GM23248 (cell line): ENCODE results near the gene ZNF773. TPM values are rescaled to one million over a fixed set of nuclear protein-coding genes. Genes with fewer than 3 reads are reported as not detected.
"Not testable (repeated sequence)": the region's sequence is repeated elsewhere in the genome, so short reads cannot be mapped to it uniquely, and the experiment has no call there.

ENCODE experiments used
- DNase-seq: peaks from one replicate; pipeline ENCODE4 v3.0.0-alpha.2; 2015
- H2AFZ ChIP-seq: fragments of 200-600 bp; sonication (generic); 2 replicates; pipeline ENCODE4 v1.6.1; 2016; ENCODE audit warnings: antibody characterized with exemption
- H3F3A ChIP-seq: fragments of 200-600 bp; sonication (generic); 2 replicates; pipeline ENCODE4 v1.6.1; 2016; ENCODE audit warnings: mild to moderate bottlenecking, antibody characterized with exemption, mixed run types; ENCODE audit not compliant: insufficient read depth
- H3K27ac ChIP-seq: fragments of 200-600 bp; sonication (generic); 2 replicates; pipeline ENCODE4 v1.5.1; 2016; ENCODE audit warnings: mild to moderate bottlenecking
- H3K27me3 ChIP-seq: fragments of 200-600 bp; sonication (generic); replicated peaks from 2 replicates; pipeline ENCODE4 v1.6.1; 2016; ENCODE audit warnings: mild to moderate bottlenecking; ENCODE audit not compliant: insufficient read depth
- H3K36me3 ChIP-seq: fragments of 200-600 bp; sonication (generic); 2 replicates; pipeline ENCODE4 v1.6.1; 2016; ENCODE audit warnings: low read depth, mild to moderate bottlenecking
- H3K4me1 ChIP-seq: fragments of 200-600 bp; sonication (generic); 2 replicates; pipeline ENCODE4 v1.6.1; 2016; ENCODE audit warnings: mild to moderate bottlenecking; ENCODE audit not compliant: insufficient read depth
- H3K4me2 ChIP-seq: fragments of 200-600 bp; sonication (generic); one replicate; pipeline ENCODE4 v1.6.1; 2016; ENCODE audit warnings: mild to moderate bottlenecking; ENCODE audit not compliant: unreplicated experiment
- H3K4me3 ChIP-seq: fragments of 200-600 bp; sonication (generic); 2 replicates; pipeline ENCODE4 v1.5.1; 2016; ENCODE audit warnings: mild to moderate bottlenecking
- H3K79me2 ChIP-seq: fragments of 200-600 bp; sonication (generic); 2 replicates; pipeline ENCODE4 v1.6.1; 2016; ENCODE audit warnings: mild to moderate bottlenecking; ENCODE audit not compliant: insufficient read depth
- H3K9ac ChIP-seq: fragments of 200-600 bp; sonication (generic); 2 replicates; pipeline ENCODE4 v1.6.1; 2016; ENCODE audit warnings: mild to moderate bottlenecking
- H3K9me2 ChIP-seq: fragments of 200-600 bp; sonication (generic); 2 replicates; pipeline ENCODE4 v1.6.1; 2016; ENCODE audit warnings: mixed run types, mild to moderate bottlenecking, moderate library complexity; ENCODE audit not compliant: insufficient read depth
- H3K9me3 ChIP-seq: fragments of 200-600 bp; sonication (generic); one replicate; pipeline ENCODE4 v1.6.1; 2017; ENCODE audit warnings: low read depth
- H4K20me1 ChIP-seq: fragments of 200-600 bp; sonication (generic); 2 replicates; pipeline ENCODE4 v1.6.0; 2016; ENCODE audit not compliant: insufficient read depth
- EZH2 ChIP-seq: fragments of 200-600 bp; sonication (generic); IDR thresholded peaks from 2 replicates; pipeline ENCODE4 v1.6.1; 2018; ENCODE audit warnings: antibody characterized with exemption, mild to moderate bottlenecking; ENCODE audit not compliant: insufficient read depth, poor library complexity, severe bottlenecking
- EZH2phosphoT487 ChIP-seq: fragments of 200-600 bp; sonication (generic); IDR thresholded peaks from 2 replicates; pipeline ENCODE4 v1.6.1; 2018; ENCODE audit warnings: antibody characterized with exemption, moderate library complexity, mild to moderate bottlenecking, low read depth; ENCODE audit not compliant: insufficient read depth
- WGBS, 2 experiments: methylation state at CpG; one replicate each; pipeline ENCODE4 v1.1.6; 2015 to 2017; ENCODE audit warnings: low lambda C conversion rate in 2 of 2, low coverage in 1 of 2; ENCODE audit errors: missing lambda C conversion rate in 2 of 2; 5-methylcytosine and 5-hydroxymethylcytosine counted together
- in situ Hi-C: fragments of 300-500 bp; cut with MboI; formaldehyde crosslinking; loops from 2 replicates; pipeline ENCODE4 v1.15.0; 2020
- polyA plus RNA-seq: library from polyadenylated mRNA; unstranded; fragments of >200 nt; fragmentation: Nextera tagmentation; extraction: Ambion mirVana; gene quantifications from 2 replicates; pipeline ENCODE4 v1.2.1, GENCODE V29; 2016
- total RNA-seq: library from RNA; depleted of rRNA; stranded (reverse); fragments of >200 nt; shearing (Covaris generic); gene quantifications from 2 replicates; pipeline ENCODE4 v1.2.3, GENCODE V29; 2014; rRNA removed

ZNF773 gene
- total RNA-seq (33.7 and 41.0 TPM in 2 replicates), polyA plus RNA-seq (18.6 and 22.2 TPM in 2 replicates)

DNA sequence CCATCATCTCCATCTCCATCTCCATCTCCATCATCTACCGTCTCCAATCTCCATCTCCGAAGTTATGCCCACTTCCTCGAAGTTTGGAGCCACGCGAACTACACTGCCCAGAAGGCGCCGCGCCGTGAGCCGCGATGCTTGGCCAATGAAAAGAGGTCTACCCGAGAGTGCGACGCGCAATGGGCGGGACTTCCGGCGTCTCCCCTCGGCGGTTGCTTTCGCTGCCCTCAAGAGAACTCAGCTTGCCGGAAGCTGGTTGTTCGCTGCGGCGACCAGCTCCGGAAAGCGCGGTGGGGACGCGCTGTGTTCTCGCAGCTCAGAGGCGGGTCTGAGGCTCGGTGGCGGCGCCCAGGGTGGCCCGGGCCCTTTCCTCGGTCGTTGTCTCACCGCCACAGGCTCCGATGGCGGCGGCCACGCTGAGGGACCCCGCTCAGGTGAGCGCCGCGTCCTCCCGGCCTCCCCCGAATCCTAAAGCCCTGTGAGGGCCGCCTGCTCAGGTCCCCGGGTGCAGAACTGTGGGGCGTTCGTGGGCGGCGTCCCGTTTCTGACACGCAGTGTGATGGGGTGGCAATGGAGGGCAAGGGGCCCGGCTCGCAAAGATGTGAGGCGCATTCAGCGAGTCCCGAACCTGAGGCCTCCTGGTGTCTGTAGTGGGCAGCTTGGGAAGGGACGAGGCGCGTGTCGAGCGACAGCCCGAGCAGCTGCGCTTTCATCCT is at the start of gene ZNF773:
TSS of gene ZNF773 (plus strand) at position 259 of the 716 bp plus-strand sequence. CDS start at position 402, 143 bp downstream.
- H4K20me1 ChIP-seq, H3K9me3 ChIP-seq, H3K27me3 ChIP-seq, H3K4me1 ChIP-seq, H3K36me3 ChIP-seq, in situ Hi-C loops, H3K9me2 ChIP-seq: not testable (repeated sequence)
- peak within 1 kb of the TSS; percentile 98 for H3K4me2 ChIP-seq
- DNase-seq: peak; percentile 99
- peak within 1 kb of the TSS; percentile 94 for H3K9ac ChIP-seq
- peak within 1 kb of the TSS; percentile 89 for H3K4me3 ChIP-seq
- 1 to 2% methylated on average over 39 to 55 of the region's 69 CpGs for WGBS, 2 experiments
- peak within 1 kb of the TSS; percentile 72 for H2AFZ ChIP-seq
- H3K79me2 ChIP-seq: peaks cover 47% of the 10 kb centered on the region
- H3F3A ChIP-seq: peaks cover 19% of the 10 kb centered on the region
- peak within 1 kb of the TSS; percentile 81 for H3K27ac ChIP-seq

GRCh38 chr19:57452307-57452706 is 47.4 kb upstream of the ZNF773 start:
- in situ Hi-C loops: no loop called here
- H4K20me1 ChIP-seq: no peaks in the 10 kb centered on the region
- no peak overlapping the region for H3K4me2 ChIP-seq
- H3K27ac ChIP-seq: no peak overlapping the region
- no peaks in the 10 kb centered on the region for H3K79me2 ChIP-seq
- no peaks in the 10 kb centered on the region for H3K27me3 ChIP-seq
- H3K36me3 ChIP-seq: peaks cover 5% of the 10 kb centered on the region; the same call in 1 of the 2 replicates
- no peak overlapping the region for H3K9ac ChIP-seq
- DNase-seq: no peak
- 90 to 96% methylated on average over 3 of the region's 3 CpGs for WGBS, 2 experiments
- no peaks in the 10 kb centered on the region for H3K4me1 ChIP-seq
- H3K9me2 ChIP-seq: no peaks in the 10 kb centered on the region
- no peaks in the 10 kb centered on the region for H3F3A ChIP-seq
- no peak overlapping the region for H2AFZ ChIP-seq
- H3K4me3 ChIP-seq: no peak overlapping the region
- no peaks in the 10 kb centered on the region for H3K9me3 ChIP-seq
- TF ChIP-seq EZH2: no peak
- no peak for TF ChIP-seq EZH2phosphoT487

- Histone ChIP-seq H3K36me3 (peaks cover 11% of the 10 kb centered on the region; the same call in 1 of the 2 replicates), H3K4me1 (no peaks in the 10 kb centered on the region), H3K79me2 (peaks cover 36% of the 10 kb centered on the region), H3K27me3 (no peaks in the 10 kb centered on the region), H3F3A (no peaks in the 10 kb centered on the region), H3K4me2 (no peak overlapping the region), H3K4me3 (no peak overlapping the region), H3K27ac (no peak overlapping the region), H3K9ac (no peak overlapping the region), H3K9me3 (no peaks in the 10 kb centered on the region), H2AFZ (no peak overlapping the region), H3K9me2 (no peaks in the 10 kb centered on the region), H4K20me1 (no peaks in the 10 kb centered on the region)
- peak; percentile 65 for DNase-seq
- TF ChIP-seq EZH2 (no peak), EZH2phosphoT487 (no peak)
- in situ Hi-C loops: no loop called here
- WGBS, 2 experiments: 56 to 60% methylated on average over 5 of the region's 5 CpGs
Measured at GRCh38 chr19:57465680-57466381, 33.9 kb upstream of the ZNF773 start.

DNA sequence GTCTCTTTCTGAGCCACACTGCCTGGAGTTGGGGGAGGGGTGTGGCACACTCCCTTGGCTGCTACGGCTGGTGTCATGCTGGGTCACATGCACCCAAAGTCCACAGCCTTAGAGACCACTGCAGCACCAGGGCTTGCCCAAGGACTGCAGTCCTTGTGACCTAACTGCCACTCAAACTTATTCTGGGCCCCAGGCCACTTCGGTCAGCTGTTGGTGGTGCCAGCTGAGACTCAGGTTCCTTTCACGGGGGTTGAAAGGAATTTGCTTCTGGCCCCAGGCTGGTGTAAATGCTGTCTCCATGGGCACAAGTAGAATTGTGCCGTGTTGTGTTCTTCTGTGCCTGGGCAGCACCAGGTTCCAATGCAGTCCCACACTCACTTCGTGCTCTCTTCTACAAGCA is 33.2 kb upstream of the ZNF773 start:
- no peak overlapping the region for H3K9ac ChIP-seq
- no peak overlapping the region for H3K4me2 ChIP-seq
- H3K79me2 ChIP-seq: peaks cover 42% of the 10 kb centered on the region
- in situ Hi-C loops: no loop called here
- peaks cover 16% of the 10 kb centered on the region for H3K36me3 ChIP-seq
- no peaks in the 10 kb centered on the region for H3K27me3 ChIP-seq
- no peak overlapping the region for H3K27ac ChIP-seq
- H3F3A ChIP-seq: no peaks in the 10 kb centered on the region
- peaks cover 2% of the 10 kb centered on the region for H3K9me3 ChIP-seq
- 71 to 84% methylated on average over 5 of the region's 5 CpGs for WGBS, 2 experiments
- DNase-seq: no peak
- no peaks in the 10 kb centered on the region for H3K4me1 ChIP-seq
- no peak overlapping the region for H2AFZ ChIP-seq
- H3K9me2 ChIP-seq: no peaks in the 10 kb centered on the region
- TF ChIP-seq EZH2 (no peak), EZH2phosphoT487 (no peak)
- no peaks in the 10 kb centered on the region for H4K20me1 ChIP-seq
- no peak overlapping the region for H3K4me3 ChIP-seq
